Measurements from ENCODE around the gene IGSF3. TPM values are rescaled to one million over a fixed set of nuclear protein-coding genes. Genes with fewer than 3 reads are reported as not detected.

The IGSF3 gene
- 0.05 and 0.06 TPM in 2 replicates for polyA plus RNA-seq (2011; rRNA removed)
- polyA minus RNA-seq (2011; rRNA and poly(A)+ RNA removed), result 0.09 TPM in 2 replicates

DNA sequence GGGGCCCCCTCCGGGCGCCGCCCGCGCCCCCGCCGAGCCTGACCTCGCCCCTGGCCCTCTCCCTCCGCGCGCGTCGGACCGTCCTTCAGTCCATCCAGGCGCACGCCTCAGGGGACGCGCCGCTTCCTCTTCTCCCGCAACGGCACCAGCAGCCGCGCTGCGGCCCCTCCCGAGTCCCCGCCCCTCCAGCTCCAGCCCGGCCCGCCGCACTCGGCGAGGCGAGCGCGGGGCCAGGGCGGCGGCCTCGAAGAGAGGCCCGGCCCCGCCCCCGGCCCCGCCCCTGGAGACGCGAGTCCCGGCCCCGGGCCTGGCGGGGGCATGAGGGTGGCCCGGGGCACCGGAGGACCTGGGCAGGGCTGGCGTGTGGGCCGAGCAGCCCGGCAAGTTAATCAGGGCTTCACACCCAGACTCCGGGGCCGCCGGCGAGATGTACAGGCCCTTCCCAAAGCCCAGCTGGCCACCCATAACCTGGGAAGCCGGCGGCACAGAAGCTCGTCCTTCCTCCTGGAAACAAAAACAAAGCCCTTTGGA, at the start of gene IGSF3:
TSS of gene IGSF3 (minus strand) at position 159 of the 531 bp plus-strand sequence. CDS start 1,407 bp downstream, outside the sequence.
- no peak for DNase-seq (ENCODE audit: low read depth, low spot score)
- no peaks in the 10 kb centered on the region; the same call in 1 of the 2 replicates for H3K9me3 ChIP-seq (ENCODE audit: control insufficient read depth, insufficient read depth, low read length)
- TF ChIP-seq, protein P1, sequence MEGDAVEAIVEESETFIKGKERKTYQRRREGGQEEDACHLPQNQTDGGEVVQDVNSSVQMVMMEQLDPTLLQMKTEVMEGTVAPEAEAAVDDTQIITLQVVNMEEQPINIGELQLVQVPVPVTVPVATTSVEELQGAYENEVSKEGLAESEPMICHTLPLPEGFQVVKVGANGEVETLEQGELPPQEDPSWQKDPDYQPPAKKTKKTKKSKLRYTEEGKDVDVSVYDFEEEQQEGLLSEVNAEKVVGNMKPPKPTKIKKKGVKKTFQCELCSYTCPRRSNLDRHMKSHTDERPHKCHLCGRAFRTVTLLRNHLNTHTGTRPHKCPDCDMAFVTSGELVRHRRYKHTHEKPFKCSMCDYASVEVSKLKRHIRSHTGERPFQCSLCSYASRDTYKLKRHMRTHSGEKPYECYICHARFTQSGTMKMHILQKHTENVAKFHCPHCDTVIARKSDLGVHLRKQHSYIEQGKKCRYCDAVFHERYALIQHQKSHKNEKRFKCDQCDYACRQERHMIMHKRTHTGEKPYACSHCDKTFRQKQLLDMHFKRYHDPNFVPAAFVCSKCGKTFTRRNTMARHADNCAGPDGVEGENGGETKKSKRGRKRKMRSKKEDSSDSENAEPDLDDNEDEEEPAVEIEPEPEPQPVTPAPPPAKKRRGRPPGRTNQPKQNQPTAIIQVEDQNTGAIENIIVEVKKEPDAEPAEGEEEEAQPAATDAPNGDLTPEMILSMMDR (IDR thresholded peaks at IDR 0.05; ENCODE audit: low read depth, low read length), result no peak
- ChIA-PET CTCF (no interaction called here), POLR2A (no interaction called here)
- H3K27me3 ChIP-seq (ENCODE audit: control insufficient read depth, insufficient read depth, low read length), result peaks cover 22% of the 10 kb centered on the region
- H3K4me3 ChIP-seq (ENCODE audit: low read depth, low read length), result peak within 1 kb of the TSS; percentile 47
- H3K27ac ChIP-seq (ENCODE audit: low read depth, low read length), result no peak within 1 kb of the TSS

DNA sequence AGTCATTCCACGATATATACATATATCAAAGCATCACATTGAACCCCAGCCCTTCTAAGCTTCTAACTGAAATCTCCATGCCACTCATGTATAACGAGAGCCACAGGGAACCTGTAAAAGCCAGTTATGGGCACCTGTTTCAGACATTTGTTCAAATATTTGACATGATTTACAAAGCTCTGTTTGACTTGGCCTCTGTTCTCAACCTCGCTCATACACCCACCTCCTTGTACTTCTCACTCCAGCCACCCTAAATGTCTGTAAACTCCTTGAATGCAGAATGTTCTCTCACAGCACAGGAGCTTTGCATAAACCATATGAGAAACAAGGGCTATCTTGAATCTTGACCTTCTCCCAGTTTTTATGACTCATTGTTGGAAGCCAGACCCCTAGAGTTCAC, 49.8 kb upstream of the IGSF3 start:
- DNase-seq (ENCODE audit: low read depth, low spot score), result no peak
- Histone ChIP-seq H3K4me3 (ENCODE audit: low read depth, low read length) (no peak overlapping the region), H3K27ac (ENCODE audit: low read depth, low read length) (no peak overlapping the region), H3K27me3 (ENCODE audit: control insufficient read depth, insufficient read depth, low read length) (no peaks in the 10 kb centered on the region), H3K9me3 (ENCODE audit: control insufficient read depth, insufficient read depth, low read length) (no peaks in the 10 kb centered on the region)
- ChIA-PET POLR2A (no interaction called here), CTCF (interaction anchor here (0.6 kb wide), 1 partner anchor 1229 kb away, joined by 7 read pairs; no protein-coding TSS in a partner anchor)
- TF ChIP-seq, protein P1 (IDR thresholded peaks at IDR 0.05; ENCODE audit: low read depth, low read length), result no peak

DNA sequence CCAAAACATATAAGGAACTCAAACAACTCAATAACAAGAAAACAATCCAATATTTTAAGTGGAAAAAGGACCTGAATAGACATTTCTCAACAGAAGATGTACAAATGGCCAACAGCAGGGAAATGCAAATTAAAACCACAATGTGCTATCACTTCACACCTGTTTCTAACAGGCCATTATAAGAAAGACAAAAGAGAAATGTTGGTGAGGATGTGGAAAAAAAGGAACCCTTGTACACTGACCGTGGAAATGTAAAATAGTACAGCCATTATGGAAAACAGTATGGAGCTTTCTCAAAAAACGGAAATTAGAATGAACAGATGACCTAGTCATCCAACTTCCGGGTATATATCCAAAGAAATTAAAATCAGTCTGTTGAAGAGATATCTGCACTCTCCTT, 48.9 kb upstream of the IGSF3 start:
- ChIA-PET POLR2A (no interaction called here), CTCF (interaction anchor here (1.4 kb wide), 1 partner anchor 9 kb away, joined by 4 read pairs; no protein-coding TSS in a partner anchor)
- no peak overlapping the region for H3K27ac ChIP-seq (ENCODE audit: low read depth, low read length)
- TF ChIP-seq, protein P1 (IDR thresholded peaks at IDR 0.05; ENCODE audit: low read depth, low read length), result no peak
- no peak for DNase-seq (ENCODE audit: low read depth, low spot score)
- no peaks in the 10 kb centered on the region for H3K27me3 ChIP-seq (ENCODE audit: control insufficient read depth, insufficient read depth, low read length)
- no peak overlapping the region for H3K4me3 ChIP-seq (ENCODE audit: low read depth, low read length)
- H3K9me3 ChIP-seq (ENCODE audit: control insufficient read depth, insufficient read depth, low read length), result no peaks in the 10 kb centered on the region

DNA sequence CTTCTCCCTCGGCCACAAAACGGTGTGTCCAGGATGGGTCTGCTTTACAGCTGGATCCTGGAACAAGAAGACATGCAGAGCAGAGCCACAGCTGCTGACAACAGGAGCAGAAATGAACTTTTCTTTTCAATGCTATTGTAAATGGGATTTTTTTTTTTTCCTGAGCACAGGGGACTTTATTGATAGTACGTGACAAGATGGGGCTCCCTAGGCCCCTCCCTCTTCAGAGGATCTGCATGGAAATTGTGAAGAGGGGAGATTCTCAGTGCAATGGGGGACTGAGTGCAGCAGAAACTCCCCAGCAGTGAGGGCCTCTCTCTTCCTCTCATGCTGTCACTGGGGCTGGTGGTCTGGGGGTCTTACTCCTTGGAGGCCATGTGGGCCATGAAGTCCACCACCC, 45.9 kb upstream of the IGSF3 start:
- CTCF ChIA-PET, result interaction anchor here (0.6 kb wide), 1 partner anchor 236 kb away, joined by 3 read pairs; no protein-coding TSS in a partner anchor
- TF ChIP-seq, protein P1 (IDR thresholded peaks at IDR 0.05; ENCODE audit: low read depth, low read length), result no peak
- no peak overlapping the region for H3K4me3 ChIP-seq (ENCODE audit: low read depth, low read length)
- DNase-seq (ENCODE audit: low read depth, low spot score), result no peak
- no peaks in the 10 kb centered on the region for H3K9me3 ChIP-seq (ENCODE audit: control insufficient read depth, insufficient read depth, low read length)
- POLR2A ChIA-PET, result no interaction called here
- no peaks in the 10 kb centered on the region for H3K27me3 ChIP-seq (ENCODE audit: control insufficient read depth, insufficient read depth, low read length)
- no peak overlapping the region for H3K27ac ChIP-seq (ENCODE audit: low read depth, low read length)

DNA sequence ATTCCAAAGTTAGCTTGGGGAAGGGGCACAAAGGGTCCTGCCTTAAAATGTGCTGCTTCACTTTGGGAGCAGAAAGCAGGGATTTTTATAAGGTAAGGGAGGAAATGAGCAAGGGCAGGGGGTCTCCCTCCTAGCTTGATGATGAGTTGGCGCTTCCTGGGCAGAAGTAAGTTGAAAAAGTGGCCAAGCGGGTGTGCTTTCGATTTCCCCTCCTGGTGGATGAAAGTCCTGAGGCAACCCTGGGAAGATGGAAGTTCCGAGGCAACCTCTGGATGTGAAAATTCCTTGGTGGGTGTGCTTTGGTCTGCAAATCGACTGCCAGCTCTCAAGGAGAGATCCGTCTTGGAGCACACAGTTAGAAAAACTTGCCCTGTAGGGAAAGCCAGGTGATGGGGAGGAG, 45.0 kb upstream of the IGSF3 start:
- Histone ChIP-seq H3K9me3 (ENCODE audit: control insufficient read depth, insufficient read depth, low read length) (no peaks in the 10 kb centered on the region), H3K27ac (ENCODE audit: low read depth, low read length) (no peak overlapping the region), H3K4me3 (ENCODE audit: low read depth, low read length) (no peak overlapping the region), H3K27me3 (ENCODE audit: control insufficient read depth, insufficient read depth, low read length) (no peaks in the 10 kb centered on the region)
- no peak for DNase-seq (ENCODE audit: low read depth, low spot score)
- POLR2A ChIA-PET, result no interaction called here
- TF ChIP-seq, protein P1 (IDR thresholded peaks at IDR 0.05; ENCODE audit: low read depth, low read length), result no peak
- CTCF ChIA-PET, result no interaction called here

Data from AG04450 (cell line).